Heart left ventricle (tissue), 16 donors: ENCODE data around the gene ZNF280D. TPM values are rescaled to one million over a fixed set of nuclear protein-coding genes. Genes with fewer than 3 reads are reported as not detected.
"Not testable (repeated sequence)": the region's sequence is repeated elsewhere in the genome, so short reads cannot be mapped to it uniquely, and the experiment has no call there.

Source experiments
- ATAC-seq, 4 donors: fragments of 200-7000 bp; cut with Tn5 transposase; one replicate each; pipeline ENCODE4 v1.9.1; 2020 to 2022; ENCODE audit warnings: moderate library complexity in 4 of 4, mild to moderate bottlenecking in 3 of 4, moderate number of reproducible peaks in 1 of 4
- DNase-seq, 5 donors: peaks; one replicate each; pipeline ENCODE4 v3.0.0-alpha.2; 2020
- H3K27ac ChIP-seq, 12 donors: fragments of 200-600 bp; sonication (generic) in 4 of 12; one replicate each; pipeline versions ENCODE4 v1.5.0 to v1.8.0; 2016 to 2022; ENCODE audit warnings: mild to moderate bottlenecking in 2 of 12
- H3K27me3 ChIP-seq, 9 donors: fragments of 200-600 bp; sonication (generic) in 2 of 9; one replicate each; pipeline versions ENCODE4 v1.5.1 to v1.8.0; 2016 to 2022; ENCODE audit warnings: mild to moderate bottlenecking in 3 of 9
- H3K36me3 ChIP-seq, 9 donors: fragments of 200-600 bp; sonication (generic) in 2 of 9; one replicate each; pipeline versions ENCODE4 v1.5.0 to v1.8.0; 2018 to 2022; ENCODE audit warnings: mild to moderate bottlenecking in 2 of 9
- H3K4me1 ChIP-seq, 12 donors: fragments of 200-600 bp; sonication (generic) in 4 of 12; one replicate each; pipeline versions ENCODE4 v1.5.0 to v1.8.0; 2016 to 2022; ENCODE audit warnings: mild to moderate bottlenecking in 3 of 12
- H3K4me3 ChIP-seq, 12 donors: fragments of 200-600 bp; sonication (generic) in 4 of 12; one replicate each; pipeline versions ENCODE4 v1.5.0 to v1.8.0; 2017 to 2022; ENCODE audit warnings: mild to moderate bottlenecking in 9 of 12, moderate library complexity in 4 of 12
- H3K9me3 ChIP-seq, 12 donors: fragments of 200-600 bp; sonication (generic) in 4 of 12; one replicate each; pipeline versions ENCODE4 v1.5.0 to v1.8.0; 2016 to 2022; ENCODE audit warnings: mild to moderate bottlenecking in 1 of 12
- POLR2A ChIP-seq, 2 donors: fragments of 450-650 bp; IDR thresholded peaks; one replicate each; pipeline ENCODE4 v1.6.1; 2017; ENCODE audit warnings: antibody characterized with exemption in 2 of 2, mild to moderate bottlenecking in 2 of 2, moderate library complexity in 2 of 2
- WGBS, 4 donors: extraction: QIAGEN DNeasy Blood & Tissue Kit in 2 of 4; methylation state at CpG; one replicate each; pipeline versions ENCODE4 v1.1.5 to v1.1.7; 2013 to 2018; 5-methylcytosine and 5-hydroxymethylcytosine counted together
- intact Hi-C, 10 donors: fragments of 100-400 bp; cut with DNase I; formaldehyde crosslinking; loops; one replicate each; pipeline versions ENCODE4 v1.11.1 to v1.14.2; 2022
- polyA plus RNA-seq, 2 donors: library from polyadenylated mRNA; stranded (reverse); fragments of 200-250 nt; gene quantifications; one replicate each; pipeline ENCODE4 v1.2.3, GENCODE V29; 2013
- total RNA-seq, 9 donors: library from RNA; depleted of rRNA in 2 of 9; stranded (reverse); fragments of >200 nt in 2 of 9; fragmentation: NEBNext Ultra II Directional in 3 of 9; extraction: Animal tissue kit (Norgen Biotek cat#: 25700) in 3 of 9; gene quantifications; one replicate each; pipeline versions ENCODE4 v1.1.0 to v1.2.4, GENCODE V29; 2016 to 2023
- TF ChIP-seq, protein P1 (sequence below), 12 donors: fragments of 200-600 bp; sonication (generic) in 4 of 12; IDR thresholded peaks; one replicate each; pipeline versions ENCODE4 v1.5.0 to v1.8.0; 2018 to 2022; ENCODE audit warnings: antibody characterized with exemption in 12 of 12, mild to moderate bottlenecking in 5 of 12
- donor health status: ischemic (EF 13 %, LVEDD 7.1; RV severe dilation, severe dysfunction).
- donor health status: healthy with polysubstance abuse.
- donor health status: DM: no; HTN: yes; CAD: no.
- donor health status: DM: no; HTN: no; CAD: no.
- donor health status: ischemic (EF 25% LVEDD 6.9; RV normal size, moderate dysfunction).
- donor health status: ischemic (EF 25% LVEDD 5.7; RV mildly dilated, moderate dysfunction).
- donor health status: healthy.
- donor health status: DM: yes; HTN: yes; CAD: no.
- donor health status: ischemic (EF 35%, LVEDD 5.7; RV mildly dilated, moderate dysfunction).
- donor health status: nonischemic (EF 11% LVEDD 7.7; RV severe dilation, severe dysfunction).
- donor health status: DM: yes; HTN: yes; CAD: no.
- donor health status: PGD.
- donor health status: ischemic (EF 29% LVEDD 5.4; RV normal size, mild dysfunction).
- donor health status: nonischemic (EF 23%, LVEDD 6.1; RV moderate dilation, normal function).

Gene ZNF280D
- total and polyA plus RNA-seq, 11 donors: 7.0 to 32.8 (median 23.4) TPM

DNA sequence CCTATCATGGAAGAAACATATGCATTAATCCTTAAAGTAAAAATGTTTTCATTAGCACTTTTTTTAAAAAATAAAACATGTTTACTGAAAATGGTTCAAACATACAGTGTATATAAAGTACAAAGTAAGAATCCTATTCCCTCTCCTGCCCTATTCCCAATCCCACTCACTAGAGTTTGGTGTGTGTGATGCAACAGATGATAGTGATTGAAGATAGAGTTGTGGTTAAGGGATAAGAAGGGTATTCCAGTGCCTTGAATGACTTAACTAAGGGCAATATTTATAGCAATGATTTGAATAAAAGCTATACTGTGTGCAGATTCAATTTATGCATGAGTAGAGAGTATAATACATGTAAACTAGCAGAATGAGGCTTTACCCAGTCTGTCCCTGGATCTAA, 18.1 kb downstream of the ZNF280D start:
- peaks cover 0 to 56% (median 23%) of the 10 kb centered on the region in 12 donors for H3K4me1 ChIP-seq
- ATAC-seq (no peak), DNase-seq (no peak)
- H3K36me3 ChIP-seq: no peaks in the 10 kb centered on the region
- no peak overlapping the region for H3K27ac ChIP-seq
- no peak overlapping the region for H3K4me3 ChIP-seq
- TF ChIP-seq POLR2A (IDR thresholded peaks at IDR 0.05): no peak
- TF ChIP-seq, protein P1, sequence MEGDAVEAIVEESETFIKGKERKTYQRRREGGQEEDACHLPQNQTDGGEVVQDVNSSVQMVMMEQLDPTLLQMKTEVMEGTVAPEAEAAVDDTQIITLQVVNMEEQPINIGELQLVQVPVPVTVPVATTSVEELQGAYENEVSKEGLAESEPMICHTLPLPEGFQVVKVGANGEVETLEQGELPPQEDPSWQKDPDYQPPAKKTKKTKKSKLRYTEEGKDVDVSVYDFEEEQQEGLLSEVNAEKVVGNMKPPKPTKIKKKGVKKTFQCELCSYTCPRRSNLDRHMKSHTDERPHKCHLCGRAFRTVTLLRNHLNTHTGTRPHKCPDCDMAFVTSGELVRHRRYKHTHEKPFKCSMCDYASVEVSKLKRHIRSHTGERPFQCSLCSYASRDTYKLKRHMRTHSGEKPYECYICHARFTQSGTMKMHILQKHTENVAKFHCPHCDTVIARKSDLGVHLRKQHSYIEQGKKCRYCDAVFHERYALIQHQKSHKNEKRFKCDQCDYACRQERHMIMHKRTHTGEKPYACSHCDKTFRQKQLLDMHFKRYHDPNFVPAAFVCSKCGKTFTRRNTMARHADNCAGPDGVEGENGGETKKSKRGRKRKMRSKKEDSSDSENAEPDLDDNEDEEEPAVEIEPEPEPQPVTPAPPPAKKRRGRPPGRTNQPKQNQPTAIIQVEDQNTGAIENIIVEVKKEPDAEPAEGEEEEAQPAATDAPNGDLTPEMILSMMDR (IDR thresholded peaks at IDR 0.05): no peak
- intact Hi-C loops: no loop called here
- no peaks in the 10 kb centered on the region for H3K27me3 ChIP-seq
- no peaks in the 10 kb centered on the region for H3K9me3 ChIP-seq

DNA sequence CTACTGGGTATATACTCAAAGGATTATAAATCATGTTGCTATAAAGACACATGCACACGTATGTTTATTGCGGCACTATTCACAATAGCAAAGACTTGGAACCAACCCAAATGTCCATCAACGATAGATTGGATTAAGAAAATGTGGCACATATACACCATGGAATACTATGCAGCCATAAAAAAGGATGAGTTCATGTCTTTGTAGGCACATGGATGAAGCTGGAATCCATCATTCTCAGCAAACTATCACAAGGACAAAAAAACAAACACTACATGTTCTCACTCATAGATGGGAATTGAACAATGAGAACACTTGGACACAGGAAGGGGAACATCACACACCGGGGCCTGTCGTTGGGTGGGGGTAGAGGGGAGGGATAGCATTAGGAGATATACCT, 23.8 kb downstream of the ZNF280D start:
- H3K9me3 ChIP-seq, H3K4me1 ChIP-seq, DNase-seq, H3K27me3 ChIP-seq, intact Hi-C loops, H3K4me3 ChIP-seq, ATAC-seq, H3K27ac ChIP-seq: not testable (repeated sequence)
- H3K36me3 ChIP-seq: peaks cover 0 to 20% (median 17%) of the 10 kb centered on the region in 9 donors
- WGBS, 4 donors: 83 to 100% (median 97%) methylated on average over 5 of the region's 5 CpGs

DNA sequence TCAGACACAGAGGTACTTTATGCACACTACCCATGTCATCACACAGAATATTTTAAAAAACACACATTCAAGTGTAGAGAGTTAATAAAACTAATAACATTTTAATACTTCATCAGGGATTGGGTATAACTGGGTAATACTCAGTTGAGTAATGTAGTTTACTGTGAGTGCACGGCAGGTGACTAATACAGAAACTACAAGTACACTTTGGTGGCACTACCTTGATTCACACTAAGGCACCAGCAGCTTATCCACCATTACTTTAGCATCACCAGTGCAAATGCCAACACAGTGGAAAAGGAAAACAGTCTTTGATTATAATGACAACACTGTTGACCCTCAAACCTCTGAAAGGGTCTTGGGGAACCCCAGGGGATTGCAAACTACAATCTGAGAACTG, 33.6 kb downstream of the ZNF280D start:
- Histone ChIP-seq H3K36me3 (peaks cover 0 to 80% (median 68%) of the 10 kb centered on the region in 9 donors), H3K27ac (no peak overlapping the region), H3K9me3 (no peaks in the 10 kb centered on the region), H3K4me1 (peaks cover 0 to 4% (median 0%) of the 10 kb centered on the region in 12 donors), H3K4me3 (no peak overlapping the region), H3K27me3 (no peaks in the 10 kb centered on the region)
- DNase-seq (no peak), ATAC-seq (no peak)
- intact Hi-C loops: no loop called here
- TF ChIP-seq POLR2A (IDR thresholded peaks at IDR 0.05): no peak
- TF ChIP-seq, protein P1 (IDR thresholded peaks at IDR 0.05): no peak
- 96 to 100% (median 97%) methylated on average over 1 of the region's 1 CpG for WGBS, 4 donors

DNA sequence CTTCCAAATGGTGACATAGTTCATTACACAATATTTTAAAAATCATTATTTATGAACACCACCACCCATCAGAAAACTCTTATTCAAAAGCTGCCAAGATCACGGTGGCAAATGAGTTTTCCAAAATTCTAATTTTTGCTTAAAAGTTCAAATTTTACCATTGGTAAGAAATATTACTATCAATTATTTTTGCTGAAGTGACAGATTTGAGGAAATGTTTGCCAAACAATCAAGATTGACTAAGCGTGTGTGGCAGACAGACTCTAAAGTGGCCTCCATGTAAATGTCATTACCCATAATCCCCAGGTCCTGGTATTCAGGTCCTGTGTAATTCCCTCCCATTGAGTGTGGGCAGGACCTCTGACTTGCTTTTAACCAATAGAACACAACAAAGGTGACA, 35.0 kb downstream of the ZNF280D start:
- Histone ChIP-seq H3K27me3 (no peaks in the 10 kb centered on the region), H3K4me1 (peaks cover 0 to 4% (median 0%) of the 10 kb centered on the region in 12 donors), H3K36me3 (peaks cover 0 to 69% (median 54%) of the 10 kb centered on the region in 9 donors), H3K9me3 (no peaks in the 10 kb centered on the region), H3K4me3 (no peak overlapping the region), H3K27ac (no peak overlapping the region)
- TF ChIP-seq POLR2A (IDR thresholded peaks at IDR 0.05): no peak
- TF ChIP-seq, protein P1 (IDR thresholded peaks at IDR 0.05): no peak
- intact Hi-C loops: no loop called here
- DNase-seq (no peak), ATAC-seq (no peak)
- 93 to 100% (median 99%) methylated on average over 2 of the region's 2 CpGs for WGBS, 4 donors

DNA sequence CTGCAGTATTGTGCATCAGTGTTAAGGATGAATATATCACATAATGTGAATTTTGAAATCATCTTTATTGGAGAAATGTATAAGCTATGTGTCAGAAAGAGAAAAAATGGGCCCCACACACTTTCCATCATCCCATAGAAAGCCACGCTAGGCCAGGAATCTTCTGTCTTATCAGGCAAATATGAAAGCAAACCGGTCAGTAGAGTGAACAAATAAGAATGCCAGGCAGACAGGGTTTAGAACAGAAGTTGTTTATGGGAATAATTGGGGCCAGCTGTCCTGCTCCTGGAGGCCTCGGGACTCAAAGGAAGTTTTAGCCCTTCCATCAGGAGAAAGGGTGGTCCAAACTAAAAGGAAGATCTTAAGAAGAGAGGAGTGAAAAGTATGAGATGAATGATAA, 39.5 kb downstream of the ZNF280D start:
- H3K4me1 ChIP-seq: peaks cover 0 to 4% (median 0%) of the 10 kb centered on the region in 12 donors
- H3K27me3 ChIP-seq: no peaks in the 10 kb centered on the region
- TF ChIP-seq, protein P1 (IDR thresholded peaks at IDR 0.05): no peak
- no peak for TF ChIP-seq POLR2A (IDR thresholded peaks at IDR 0.05)
- H3K9me3 ChIP-seq: no peaks in the 10 kb centered on the region
- H3K36me3 ChIP-seq: peaks cover 0 to 56% (median 30%) of the 10 kb centered on the region in 9 donors
- ATAC-seq (no peak), DNase-seq (no peak)
- 75 to 91% (median 82%) methylated on average over 3 of the region's 3 CpGs for WGBS, 4 donors
- no peak overlapping the region for H3K27ac ChIP-seq
- intact Hi-C loops: no loop called here
- H3K4me3 ChIP-seq: no peak overlapping the region
